H9 (cell line): ENCODE data around the gene JAGN1. TPM values are rescaled to one million over a fixed set of nuclear protein-coding genes. Genes with fewer than 3 reads are reported as not detected.

Experiments used
- DNase-seq: peaks from one replicate; pipeline ENCODE4 v3.0.0-alpha.2; 2017
- H2AFZ ChIP-seq: one replicate; pipeline ENCODE4 v1.6.1; 2013; ENCODE audit warnings: mild to moderate bottlenecking, low read length, control low read depth, moderate library complexity
- H2AK5ac ChIP-seq: 2 replicates; pipeline ENCODE4 v1.6.1; 2013; ENCODE audit warnings: low read length, control low read depth, mixed read lengths; ENCODE audit not compliant: insufficient read length
- H2BK120ac ChIP-seq: one replicate; pipeline ENCODE4 v1.6.1; 2013; ENCODE audit warnings: low read depth, mild to moderate bottlenecking, low read length, control low read depth, inconsistent platforms; ENCODE audit not compliant: poor library complexity, severe bottlenecking
- H2BK12ac ChIP-seq: 2 replicates; pipeline ENCODE4 v1.6.1; 2013; ENCODE audit warnings: low read length, control low read depth, mixed read lengths, low read depth; ENCODE audit not compliant: insufficient read length
- H2BK15ac ChIP-seq: 2 replicates; pipeline ENCODE4 v1.6.1; 2013; ENCODE audit warnings: low read depth, low read length, control low read depth
- H2BK20ac ChIP-seq: one replicate; pipeline ENCODE4 v1.6.1; 2013; ENCODE audit warnings: low read depth, mild to moderate bottlenecking, low read length, control low read depth, inconsistent platforms; ENCODE audit not compliant: poor library complexity, severe bottlenecking
- H2BK5ac ChIP-seq: 2 replicates; pipeline ENCODE4 v1.6.1; 2013; ENCODE audit warnings: low read length, control low read depth, mixed read lengths; ENCODE audit not compliant: insufficient read length
- H3K14ac ChIP-seq: 2 replicates; pipeline ENCODE4 v1.6.1; 2013; ENCODE audit warnings: low read length, control low read depth; ENCODE audit not compliant: insufficient read depth
- H3K18ac ChIP-seq: 2 replicates; pipeline ENCODE4 v1.6.1; 2013; ENCODE audit warnings: low read depth, mild to moderate bottlenecking, mixed read lengths, low read length, control low read depth; ENCODE audit not compliant: insufficient read length
- H3K23ac ChIP-seq: 2 replicates; pipeline ENCODE4 v1.6.1; 2013; ENCODE audit warnings: low read length, control low read depth, mixed read lengths, low read depth; ENCODE audit not compliant: insufficient read length
- H3K23me2 ChIP-seq: 2 replicates; pipeline ENCODE4 v1.6.1; 2013; ENCODE audit warnings: low read depth, mild to moderate bottlenecking, mixed read lengths, low read length, control low read depth; ENCODE audit not compliant: insufficient read length, poor library complexity, severe bottlenecking
- H3K27ac ChIP-seq: 2 replicates; pipeline ENCODE4 v1.5.1; 2013; ENCODE audit warnings: low read length, control low read depth, mixed read lengths, low read depth; ENCODE audit not compliant: insufficient read length
- H3K27me3 ChIP-seq: 2 replicates; pipeline ENCODE4 v1.6.1; 2013; ENCODE audit warnings: low read length, control low read depth, inconsistent platforms; ENCODE audit not compliant: insufficient read depth
- H3K4ac ChIP-seq: 2 replicates; pipeline ENCODE4 v1.6.1; 2013; ENCODE audit warnings: low read depth, mild to moderate bottlenecking, control low read depth, inconsistent platforms, low read length, moderate library complexity
- H3K4me1 ChIP-seq: 2 replicates; pipeline ENCODE4 v1.6.1; 2013; ENCODE audit warnings: low read length, control low read depth, inconsistent platforms; ENCODE audit not compliant: insufficient read depth
- H3K4me2 ChIP-seq: 2 replicates; pipeline ENCODE4 v1.6.1; 2013; ENCODE audit warnings: low read length, control low read depth, mixed read lengths; ENCODE audit not compliant: insufficient read length, insufficient read depth
- H3K56ac ChIP-seq: 2 replicates; pipeline ENCODE4 v1.6.1; 2013; ENCODE audit warnings: low read depth, mild to moderate bottlenecking, mixed read lengths, low read length, control low read depth; ENCODE audit not compliant: insufficient read length
- H3K79me1 ChIP-seq: 2 replicates; pipeline ENCODE4 v1.6.1; 2013; ENCODE audit warnings: low read depth, mild to moderate bottlenecking, moderate library complexity, low read length, control low read depth, inconsistent platforms; ENCODE audit not compliant: insufficient read depth, poor library complexity, severe bottlenecking
- H3K79me2 ChIP-seq: 2 replicates; pipeline ENCODE4 v1.6.1; 2013; ENCODE audit warnings: low read length, control low read depth, inconsistent platforms; ENCODE audit not compliant: insufficient read depth
- H3K9ac ChIP-seq: 2 replicates; pipeline ENCODE4 v1.6.1; 2013; ENCODE audit warnings: low read length, control low read depth, mixed read lengths; ENCODE audit not compliant: insufficient read length; ENCODE audit errors: extremely low read depth
- H3K9me3 ChIP-seq: one replicate; pipeline ENCODE4 v1.6.1; 2013; ENCODE audit warnings: low read depth, low read length, inconsistent platforms; ENCODE audit not compliant: control insufficient read depth
- H3T11ph ChIP-seq: one replicate; pipeline ENCODE4 v1.6.1; 2013; ENCODE audit warnings: mild to moderate bottlenecking, low read length, control low read depth, inconsistent platforms
- H4K20me1 ChIP-seq: one replicate; pipeline ENCODE4 v1.6.1; 2013; ENCODE audit not compliant: control insufficient read depth, insufficient read length, insufficient read depth
- H4K5ac ChIP-seq: 2 replicates; pipeline ENCODE4 v1.6.1; 2013; ENCODE audit warnings: low read depth, mild to moderate bottlenecking, mixed read lengths, low read length, control low read depth; ENCODE audit not compliant: insufficient read length
- H4K8ac ChIP-seq: replicated peaks from 2 replicates; pipeline ENCODE4 v1.6.1; 2013; ENCODE audit warnings: low read length, control low read depth, mixed read lengths, low read depth; ENCODE audit not compliant: insufficient read length
- H4K91ac ChIP-seq: 2 replicates; pipeline ENCODE4 v1.6.1; 2013; ENCODE audit warnings: low read depth, mild to moderate bottlenecking, moderate library complexity, mixed read lengths, low read length, control low read depth; ENCODE audit not compliant: insufficient read length
- H3K27ac Mint-ChIP-seq, 3 experiments: 2 replicates in 2 of 3; 3 replicates in 1 of 3; pipeline ENCODE4 v1.8.0; 2020 to 2021; ENCODE audit warnings: mixed read lengths in 3 of 3, mild to moderate bottlenecking in 1 of 3, moderate library complexity in 1 of 3
- H3K27me3 Mint-ChIP-seq: 2 replicates; pipeline ENCODE4 v1.8.0; 2021; ENCODE audit warnings: low read depth, mild to moderate bottlenecking, moderate library complexity, mixed read lengths
- H3K36me3 Mint-ChIP-seq, 3 experiments: 2 replicates in 2 of 3; 3 replicates in 1 of 3; pipeline ENCODE4 v1.8.0; 2020 to 2021; ENCODE audit warnings: low read depth in 3 of 3, mixed read lengths in 3 of 3; ENCODE audit not compliant: insufficient read depth in 1 of 3
- H3K4me1 Mint-ChIP-seq, 2 experiments: 2 replicates each; pipeline ENCODE4 v1.8.0; 2020; ENCODE audit warnings: mixed read lengths in 2 of 2
- H3K4me3 Mint-ChIP-seq, 2 experiments: 2 replicates in 1 of 2; 3 replicates in 1 of 2; pipeline ENCODE4 v1.8.0; 2020 to 2021; ENCODE audit warnings: mild to moderate bottlenecking in 2 of 2, mixed read lengths in 2 of 2, moderate library complexity in 1 of 2
- H3K9me3 Mint-ChIP-seq, 2 experiments: 2 replicates in 1 of 2; 3 replicates in 1 of 2; pipeline ENCODE4 v1.8.0; 2020; ENCODE audit warnings: mild to moderate bottlenecking in 2 of 2, mixed read lengths in 2 of 2, moderate library complexity in 1 of 2
- CTCF ChIP-seq: fragments of 200-600 bp; sonication (generic); conservative IDR thresholded peaks from 3 replicates; pipeline ENCODE4 v1.8.0; 2021; ENCODE audit warnings: antibody characterized with exemption, mild to moderate bottlenecking
- WGBS: extraction: QIAGEN DNeasy Blood & Tissue Kit; methylation state at CpG from one replicate; pipeline ENCODE4 v1.1.7; 2013; ENCODE audit warnings: missing lambda C conversion rate, low lambda C conversion rate, mixed read lengths; ENCODE audit not compliant: insufficient read length; ENCODE audit errors: extremely low coverage; 5-methylcytosine and 5-hydroxymethylcytosine counted together
- total RNA-seq: library from RNA; stranded (reverse); gene quantifications from 2 replicates; pipeline ENCODE4 v1.2.1, GENCODE V29; 2021

The JAGN1 gene
- total RNA-seq, 1 experiment from 2014 or later: 33.5 TPM

GRCh38 chr3:9903904-9904303, 13.5 kb downstream of the JAGN1 start:
- Histone ChIP-seq H3T11ph (no peak overlapping the region), H2BK20ac (no peak overlapping the region), H3K9ac (no peak overlapping the region), H3K23ac (no peak overlapping the region), H2AK5ac (no peak overlapping the region), H3K23me2 (no peaks in the 10 kb centered on the region), H2BK5ac (no peak overlapping the region), H3K18ac (no peak overlapping the region), H3K56ac (no peak overlapping the region), H3K9me3 (no peaks in the 10 kb centered on the region), H3K14ac (no peak overlapping the region), H4K8ac (no peak overlapping the region), H2BK12ac (no peak overlapping the region), H4K5ac (no peak overlapping the region), H3K4me2 (no peak overlapping the region), H4K20me1 (no peaks in the 10 kb centered on the region), H3K27ac (no peak overlapping the region), H4K91ac (no peak overlapping the region), H3K27me3 (no peaks in the 10 kb centered on the region), H2AFZ (no peak overlapping the region), H3K4ac (no peak overlapping the region), H3K79me2 (no peaks in the 10 kb centered on the region), H3K79me1 (no peaks in the 10 kb centered on the region), H2BK15ac (no peak overlapping the region), H3K4me1 (no peaks in the 10 kb centered on the region; the same call in 1 of the 2 replicates), H2BK120ac (no peak overlapping the region)
- DNase-seq: no peak
- Mint-ChIP-seq H3K4me3 (no peak overlapping the region), H3K36me3 (no peaks in the 10 kb centered on the region), H3K27me3 (no peaks in the 10 kb centered on the region), H3K27ac (no peak overlapping the region), H3K9me3 (no peaks in the 10 kb centered on the region), H3K4me1 (peaks cover 15 to 22% of the 10 kb centered on the region in 2 experiments)
- WGBS: no CpG with 5 or more reads among the region's 4 CpGs
- TF ChIP-seq CTCF: no peak
